Neural progenitor cell (in vitro differentiated cells): ENCODE results near the gene CAPS2. TPM values are rescaled to one million over a fixed set of nuclear protein-coding genes. Genes with fewer than 3 reads are reported as not detected.

Experiments
- DNase-seq: peaks from one replicate; pipeline ENCODE4 v3.0.0-alpha.2; 2016; ENCODE audit warnings: low spot score
- H2AFZ ChIP-seq: fragments of 200-600 bp; sonication (generic); replicated peaks from 2 replicates; pipeline ENCODE4 v1.6.1; 2016; ENCODE audit warnings: antibody characterized with exemption
- H3F3A ChIP-seq: fragments of 200-600 bp; sonication (generic); 2 replicates; pipeline ENCODE4 v1.6.1; 2016; ENCODE audit warnings: antibody characterized with exemption, low read depth
- H3K27ac ChIP-seq: fragments of 200-600 bp; sonication (generic); 2 replicates; pipeline ENCODE4 v1.5.1; 2016; ENCODE audit warnings: mild to moderate bottlenecking
- H3K27me3 ChIP-seq: fragments of 200-600 bp; sonication (generic); 2 replicates; pipeline ENCODE4 v1.6.1; 2016; ENCODE audit warnings: mild to moderate bottlenecking, moderate library complexity
- H3K36me3 ChIP-seq: fragments of 200-600 bp; sonication (generic); 2 replicates; pipeline ENCODE4 v1.5.1; 2016
- H3K4me1 ChIP-seq: fragments of 200-600 bp; sonication (generic); 2 replicates; pipeline ENCODE4 v1.6.1; 2016; ENCODE audit warnings: mixed run types
- H3K4me2 ChIP-seq: fragments of 200-600 bp; sonication (generic); 2 replicates; pipeline ENCODE4 v1.6.1; 2016
- H3K4me3 ChIP-seq: fragments of 200-600 bp; sonication (generic); 2 replicates; pipeline ENCODE4 v1.5.1; 2016
- H3K79me2 ChIP-seq: fragments of 200-600 bp; sonication (generic); 2 replicates; pipeline ENCODE4 v1.6.1; 2016; ENCODE audit warnings: low read depth
- H3K9ac ChIP-seq: fragments of 200-600 bp; sonication (generic); 2 replicates; pipeline ENCODE4 v1.6.1; 2016
- H3K9me3 ChIP-seq: fragments of 200-600 bp; sonication (generic); 2 replicates; pipeline ENCODE4 v1.5.1; 2016; ENCODE audit warnings: low read depth
- H4K20me1 ChIP-seq: fragments of 200-600 bp; sonication (generic); 2 replicates; pipeline ENCODE4 v1.6.1; 2016; ENCODE audit warnings: low read depth
- H3K27ac Mint-ChIP-seq: 3 replicates; pipeline ENCODE4 v1.8.0; 2021; ENCODE audit warnings: mixed read lengths
- H3K27me3 Mint-ChIP-seq: 2 replicates; pipeline ENCODE4 v1.8.0; 2022; ENCODE audit warnings: low read depth, mild to moderate bottlenecking, inconsistent platforms, moderate library complexity, mixed read lengths; ENCODE audit not compliant: insufficient read depth
- H3K36me3 Mint-ChIP-seq: 3 replicates; pipeline ENCODE4 v1.8.0; 2021; ENCODE audit warnings: mixed read lengths
- H3K4me1 Mint-ChIP-seq: 3 replicates; pipeline ENCODE4 v1.8.0; 2021; ENCODE audit warnings: mixed read lengths
- H3K4me3 Mint-ChIP-seq: 3 replicates; pipeline ENCODE4 v1.8.0; 2021; ENCODE audit warnings: mild to moderate bottlenecking, moderate library complexity, mixed read lengths
- H3K9me3 Mint-ChIP-seq: 3 replicates; pipeline ENCODE4 v1.8.0; 2020; ENCODE audit warnings: mixed read lengths
- EZH2 ChIP-seq: fragments of 200-600 bp; sonication (generic); IDR thresholded peaks from 2 replicates; pipeline ENCODE4 v1.6.1; 2017; ENCODE audit warnings: antibody characterized with exemption, mild to moderate bottlenecking, moderate library complexity
- EZH2phosphoT487 ChIP-seq: fragments of 200-600 bp; sonication (generic); IDR thresholded peaks from 2 replicates; pipeline ENCODE4 v1.6.1; 2017; ENCODE audit warnings: antibody characterized with exemption
- total RNA-seq: library from RNA; depleted of rRNA; stranded (reverse); fragments of >200 nt; gene quantifications from 2 replicates; pipeline ENCODE4 v1.2.3, GENCODE V29; 2015; ENCODE audit warnings: low replicate concordance
- TF ChIP-seq, protein P1 (sequence below): fragments of 200-600 bp; sonication (generic); IDR thresholded peaks from 2 replicates; pipeline ENCODE4 v1.5.1; 2017; ENCODE audit warnings: antibody characterized with exemption, mild to moderate bottlenecking

The CAPS2 gene
- total RNA-seq, 1 donor from 2014 or later, result 20.1 TPM

DNA sequence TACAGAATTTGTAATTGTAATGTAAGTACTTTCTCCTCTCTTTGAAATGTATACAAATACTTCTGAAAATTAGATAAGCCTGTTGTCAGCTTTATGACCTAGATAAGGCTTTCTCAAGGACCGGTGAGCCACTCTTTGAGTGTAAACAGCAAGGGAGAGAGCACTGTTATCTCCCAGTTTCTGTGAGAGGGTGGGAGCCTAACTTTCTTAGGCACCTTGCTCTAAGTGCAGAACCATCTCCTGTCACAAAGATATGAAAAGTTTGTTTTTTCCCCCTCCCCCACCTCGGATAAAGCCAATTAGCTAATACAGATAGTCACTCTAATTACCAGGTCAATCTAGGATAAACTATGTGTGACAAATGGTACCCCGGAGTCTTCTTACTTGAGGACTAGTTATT is 35.8 kb downstream of the CAPS2 start:
- DNase-seq, result no peak

GRCh38 chr12:75291014-75291413 is 39.1 kb downstream of the CAPS2 start:
- Histone ChIP-seq H3K4me3 (no peak overlapping the region), H4K20me1 (no peaks in the 10 kb centered on the region), H2AFZ (no peak overlapping the region), H3K27ac (no peak overlapping the region), H3K4me2 (no peak overlapping the region), H3K27me3 (no peaks in the 10 kb centered on the region), H3K36me3 (no peaks in the 10 kb centered on the region), H3K79me2 (no peaks in the 10 kb centered on the region), H3K9ac (no peak overlapping the region), H3K9me3 (no peaks in the 10 kb centered on the region), H3K4me1 (no peaks in the 10 kb centered on the region), H3F3A (no peaks in the 10 kb centered on the region)
- H3K36me3 Mint-ChIP-seq, result no peaks in the 10 kb centered on the region
- no peak for TF ChIP-seq EZH2
- TF ChIP-seq, protein P1, sequence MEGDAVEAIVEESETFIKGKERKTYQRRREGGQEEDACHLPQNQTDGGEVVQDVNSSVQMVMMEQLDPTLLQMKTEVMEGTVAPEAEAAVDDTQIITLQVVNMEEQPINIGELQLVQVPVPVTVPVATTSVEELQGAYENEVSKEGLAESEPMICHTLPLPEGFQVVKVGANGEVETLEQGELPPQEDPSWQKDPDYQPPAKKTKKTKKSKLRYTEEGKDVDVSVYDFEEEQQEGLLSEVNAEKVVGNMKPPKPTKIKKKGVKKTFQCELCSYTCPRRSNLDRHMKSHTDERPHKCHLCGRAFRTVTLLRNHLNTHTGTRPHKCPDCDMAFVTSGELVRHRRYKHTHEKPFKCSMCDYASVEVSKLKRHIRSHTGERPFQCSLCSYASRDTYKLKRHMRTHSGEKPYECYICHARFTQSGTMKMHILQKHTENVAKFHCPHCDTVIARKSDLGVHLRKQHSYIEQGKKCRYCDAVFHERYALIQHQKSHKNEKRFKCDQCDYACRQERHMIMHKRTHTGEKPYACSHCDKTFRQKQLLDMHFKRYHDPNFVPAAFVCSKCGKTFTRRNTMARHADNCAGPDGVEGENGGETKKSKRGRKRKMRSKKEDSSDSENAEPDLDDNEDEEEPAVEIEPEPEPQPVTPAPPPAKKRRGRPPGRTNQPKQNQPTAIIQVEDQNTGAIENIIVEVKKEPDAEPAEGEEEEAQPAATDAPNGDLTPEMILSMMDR, result no peak
- TF ChIP-seq EZH2phosphoT487, result no peak
- no peaks in the 10 kb centered on the region for H3K27me3 Mint-ChIP-seq
- H3K27ac Mint-ChIP-seq, result no peak overlapping the region
- H3K4me3 Mint-ChIP-seq, result no peak overlapping the region
- no peaks in the 10 kb centered on the region for H3K9me3 Mint-ChIP-seq
- H3K4me1 Mint-ChIP-seq, result no peaks in the 10 kb centered on the region
- no peak for DNase-seq

More for the DNA sequence above, 35.8 kb downstream of the CAPS2 start:
- H4K20me1 ChIP-seq, result no peaks in the 10 kb centered on the region
- H3K36me3 ChIP-seq, result no peaks in the 10 kb centered on the region
- no peak overlapping the region for H3K4me2 ChIP-seq
- H3K27me3 ChIP-seq, result no peaks in the 10 kb centered on the region
- H3K9me3 ChIP-seq, result no peaks in the 10 kb centered on the region
- no peak overlapping the region for H3K27ac ChIP-seq
- H3K79me2 ChIP-seq, result no peaks in the 10 kb centered on the region
- Mint-ChIP-seq H3K27ac (no peak overlapping the region), H3K27me3 (no peaks in the 10 kb centered on the region), H3K4me3 (no peak overlapping the region), H3K36me3 (no peaks in the 10 kb centered on the region), H3K4me1 (no peaks in the 10 kb centered on the region), H3K9me3 (no peaks in the 10 kb centered on the region)
- TF ChIP-seq EZH2phosphoT487 (no peak), EZH2 (no peak)
- TF ChIP-seq, protein P1, result no peak
- no peaks in the 10 kb centered on the region for H3K4me1 ChIP-seq
- no peaks in the 10 kb centered on the region for H3F3A ChIP-seq
- no peak overlapping the region for H2AFZ ChIP-seq
- no peak overlapping the region for H3K4me3 ChIP-seq
- no peak overlapping the region for H3K9ac ChIP-seq

- Histone ChIP-seq H3K79me2 (no peaks in the 10 kb centered on the region), H3K27ac (no peak overlapping the region), H3K9me3 (no peaks in the 10 kb centered on the region), H3K36me3 (no peaks in the 10 kb centered on the region), H3K9ac (no peak overlapping the region), H3K27me3 (no peaks in the 10 kb centered on the region), H3K4me3 (no peak overlapping the region), H3K4me1 (no peaks in the 10 kb centered on the region), H3K4me2 (no peak overlapping the region), H2AFZ (no peak overlapping the region), H4K20me1 (no peaks in the 10 kb centered on the region), H3F3A (no peaks in the 10 kb centered on the region)
- H3K27me3 Mint-ChIP-seq, result no peaks in the 10 kb centered on the region
- H3K4me3 Mint-ChIP-seq, result no peak overlapping the region
- TF ChIP-seq, protein P1, result no peak
- TF ChIP-seq EZH2phosphoT487, result no peak
- TF ChIP-seq EZH2, result no peak
- H3K4me1 Mint-ChIP-seq, result no peaks in the 10 kb centered on the region
- DNase-seq, result no peak
- H3K27ac Mint-ChIP-seq, result no peak overlapping the region
- H3K36me3 Mint-ChIP-seq, result no peaks in the 10 kb centered on the region
- no peaks in the 10 kb centered on the region for H3K9me3 Mint-ChIP-seq
Measured at GRCh38 chr12:75289753-75290152, 40.4 kb downstream of the CAPS2 start.
